Measurements from ENCODE around the gene GDF7. TPM values are rescaled to one million over a fixed set of nuclear protein-coding genes. Genes with fewer than 3 reads are reported as not detected.

Gene GDF7
- total and polyA plus RNA-seq, 2 donors (not counting 3 experiments of a cell fraction or from before 2014, with no cell fraction given) = 3.7 to 3.9 TPM

GRCh38 chr2:20635675-20636584 lies 31.0 kb upstream of the GDF7 start:
- H3K9me3 ChIP-seq (replicated peaks; ENCODE audit: control insufficient read depth, insufficient read depth, low read length) = no peaks in the 10 kb centered on the region
- H3K79me2 ChIP-seq (ENCODE audit: control insufficient read depth, insufficient read depth, low read length) = no peaks in the 10 kb centered on the region
- no peaks in the 10 kb centered on the region for H4K20me1 ChIP-seq (replicated peaks; ENCODE audit: control insufficient read depth, extremely low read depth, insufficient read depth, low read length)
- peak overlapping the region; percentile 72 for H3K27ac ChIP-seq (ENCODE audit: insufficient read depth, low read depth, low read length)
- H3K27me3 ChIP-seq (ENCODE audit: control insufficient read depth in 2 of 2, insufficient read depth in 2 of 2, low read length in 2 of 2) = no peaks in the 10 kb centered on the region
- no TSS peak for BruUV-seq (replicated peaks)
- H3K9me1 ChIP-seq (replicated peaks; ENCODE audit: control insufficient read depth, extremely low read depth, insufficient read depth, low read length) = no peaks in the 10 kb centered on the region
- intact Hi-C loops (cut with micrococcal nuclease) (loop anchor here (1.0 kb wide), 10 partner anchors 35 to 257 kb away; no protein-coding TSS in a partner anchor), dilution Hi-C loops (cut with MboI; ENCODE audit: extremely low pct_ligation_motif_present, low sequenced_read_pairs) (loop anchor here (10.0 kb wide), 1 partner anchor 191 kb away; the partner anchor contains the start of gene RHOB)
- POLR2A ChIA-PET = interaction anchor here (1.0 to 2.9 kb wide), 7 partner anchors 18 to 194 kb away, joined by 3 to 50 read pairs (median 9); partner anchors contain the start of gene RHOB
- FAIRE-seq (peak; percentile 90), DNase-seq (ENCODE audit: low read depth, low spot score) (peak; percentile 84)
- H3K36me3 ChIP-seq (ENCODE audit: control insufficient read depth in 2 of 2, extremely low read depth in 1 of 2, insufficient read depth in 2 of 2, low read length in 2 of 2) = peaks cover 0 to 18% of the 10 kb centered on the region in 2 experiments
- CTCF ChIA-PET = interaction anchor here (0.5 to 5.5 kb wide), 33 partner anchors 8 to 291 kb away, joined by 3 to 86 read pairs (median 5); partner anchors contain the start of genes HS1BP3 and RHOB
- H2AFZ ChIP-seq (ENCODE audit: low read depth, low read length) = peak overlapping the region; percentile 25
- peaks cover 20% of the 10 kb centered on the region for H3K4me1 ChIP-seq (ENCODE audit: control insufficient read depth, extremely low read depth, insufficient read depth, low read length)
- peak overlapping the region; percentile 82 for H3K9ac ChIP-seq (replicated peaks; ENCODE audit: extremely low read depth, insufficient read depth, low read length)
- peak; percentile 96 to 99 for TF ChIP-seq CTCF (IDR thresholded peaks at IDR 0.05; ENCODE audit: extremely low read depth in 1 of 2, insufficient read depth in 1 of 2, low read depth in 1 of 2, low read length in 2 of 2)
- peak; percentile 35 for TF ChIP-seq POLR2AphosphoS5 (IDR thresholded peaks at IDR 0.05; ENCODE audit: insufficient read depth, low read depth, low read length)
- no peak for TF ChIP-seq FOS (IDR thresholded peaks at IDR 0.05; ENCODE audit: borderline replicate concordance, insufficient read depth, low read length)
- no peak overlapping the region for H3K4me3 ChIP-seq (replicated peaks in 1 of 3; ENCODE audit: insufficient read depth in 1 of 3, low read depth in 1 of 3, low read length in 3 of 3)
- H3K4me2 ChIP-seq (ENCODE audit: insufficient read depth, low read length) = no peak overlapping the region
